ENCODE results near the gene PARD3B. TPM values are rescaled to one million over a fixed set of nuclear protein-coding genes. Genes with fewer than 3 reads are reported as not detected.

PARD3B gene
- total RNA-seq, 1 experiment from 2014 or later = 6.4 TPM

- no peak overlapping the region for H4K5ac ChIP-seq (ENCODE audit: insufficient read length, low read depth, low read length)
- no peaks in the 10 kb centered on the region for H3K4me1 ChIP-seq (ENCODE audit: insufficient read depth, low read length)
- no peak overlapping the region for H4K8ac ChIP-seq (replicated peaks; ENCODE audit: insufficient read length, low read depth, low read length)
- no peak overlapping the region for H3K9ac ChIP-seq (ENCODE audit: extremely low read depth, insufficient read length, low read length)
- no peaks in the 10 kb centered on the region for H3K9me3 ChIP-seq (ENCODE audit: control insufficient read depth, low read depth, low read length)
- no peaks in the 10 kb centered on the region for H4K20me1 ChIP-seq (ENCODE audit: control insufficient read depth, insufficient read depth, insufficient read length)
- H3K14ac ChIP-seq (ENCODE audit: insufficient read depth, low read length) = no peak overlapping the region
- H3K4ac ChIP-seq (ENCODE audit: low read depth, low read length) = no peak overlapping the region
- H3K27me3 ChIP-seq (ENCODE audit: insufficient read depth, low read length) = no peaks in the 10 kb centered on the region
- H3K56ac ChIP-seq (ENCODE audit: insufficient read length, low read depth, low read length) = no peak overlapping the region
- H2BK120ac ChIP-seq (ENCODE audit: low read depth, low read length, poor library complexity, severe bottlenecking) = no peak overlapping the region
- Mint-ChIP-seq H3K4me1 (peaks cover 4 to 6% of the 10 kb centered on the region in 2 experiments; a peak in 2 of 4 replicates), H3K36me3 (ENCODE audit: insufficient read depth in 1 of 3, low read depth in 3 of 3) (peaks cover 2 to 6% (median 5%) of the 10 kb centered on the region in 3 experiments; a peak in 3 of 7 replicates), H3K4me3 (no peak overlapping the region), H3K9me3 (peaks cover 5% of the 10 kb centered on the region in 2 experiments; a peak in 3 of 5 replicates), H3K27ac (no peak overlapping the region), H3K27me3 (ENCODE audit: low read depth) (no peaks in the 10 kb centered on the region)
- no peaks in the 10 kb centered on the region for H3K23me2 ChIP-seq (ENCODE audit: insufficient read length, low read depth, low read length, poor library complexity, severe bottlenecking)
- H3K27ac ChIP-seq (ENCODE audit: insufficient read length, low read depth, low read length) = no peak overlapping the region
- H2BK15ac ChIP-seq (ENCODE audit: low read depth, low read length) = no peak overlapping the region
- no peaks in the 10 kb centered on the region for H3K79me2 ChIP-seq (ENCODE audit: insufficient read depth, low read length)
- DNase-seq = no peak
- no peak overlapping the region for H2AK5ac ChIP-seq (ENCODE audit: insufficient read length, low read length)
- H3T11ph ChIP-seq (ENCODE audit: low read length) = no peak overlapping the region
- TF ChIP-seq CTCF (conservative IDR thresholded peaks at IDR 0.05) = no peak
- no peak overlapping the region for H2AFZ ChIP-seq (ENCODE audit: low read length)
- H4K91ac ChIP-seq (ENCODE audit: insufficient read length, low read depth, low read length) = no peak overlapping the region
- H2BK12ac ChIP-seq (ENCODE audit: insufficient read length, low read depth, low read length) = no peak overlapping the region
- no peak overlapping the region for H2BK20ac ChIP-seq (ENCODE audit: low read depth, low read length, poor library complexity, severe bottlenecking)
- no peak overlapping the region for H3K4me2 ChIP-seq (ENCODE audit: insufficient read depth, insufficient read length, low read length)
- no peak overlapping the region for H3K23ac ChIP-seq (ENCODE audit: insufficient read length, low read depth, low read length)
- no peak overlapping the region for H3K18ac ChIP-seq (ENCODE audit: insufficient read length, low read depth, low read length)
- no peaks in the 10 kb centered on the region for H3K79me1 ChIP-seq (ENCODE audit: insufficient read depth, low read depth, low read length, poor library complexity, severe bottlenecking)
- H2BK5ac ChIP-seq (ENCODE audit: insufficient read length, low read length) = no peak overlapping the region
- no CpG with 5 or more reads among the region's 2 CpGs for WGBS (ENCODE audit: extremely low coverage, insufficient read length, low lambda C conversion rate)
Observed at GRCh38 chr2:204743393-204743960, 198.2 kb downstream of the PARD3B start.

Data from H9 (cell line).